IMR-90 (cell line): ENCODE measurements around the gene PSMD14. TPM values are rescaled to one million over a fixed set of nuclear protein-coding genes. Genes with fewer than 3 reads are reported as not detected.

Experiments used
- ATAC-seq: fragments of 200-7000 bp; cut with Tn5 transposase; 2 replicates; pipeline ENCODE4 v1.9.1; 2020; ENCODE audit warnings: low read depth, mild to moderate bottlenecking, moderate library complexity
- BruUV-seq: library from RNA; stranded (reverse); fragments of 400-500 nt; replicated peaks from 2 replicates; lab custom pipeline; 2021; lab: Mats Ljungman, UMichigan
- CTCF ChIA-PET: fragments of 300-600 bp; formaldehyde crosslinking; extraction: SDS; loops from one replicate; lab custom pipeline; 2021; ENCODE audit warnings: antibody characterized with exemption; lab: Yijun Ruan, JAX
- POLR2A ChIA-PET: fragments of 300-600 bp; sonication (Branson Sonifier 250); formaldehyde crosslinking; loops from one replicate; lab custom pipeline; 2022; ENCODE audit warnings: antibody characterized with exemption; ENCODE audit not compliant: unreplicated experiment; lab: Charles Lee
- DNase-seq: peaks from one replicate; pipeline ENCODE4 v3.0.0; 2013
- H2AFZ ChIP-seq: replicated peaks from 2 replicates; pipeline ENCODE3; 2013; ENCODE audit warnings: low read length, mild to moderate bottlenecking; ENCODE audit not compliant: poor library complexity
- H2AK5ac ChIP-seq: 2 replicates; pipeline ENCODE4 v1.6.1; 2013; ENCODE audit warnings: low read depth, low read length, inconsistent platforms
- H2AK9ac ChIP-seq: replicated peaks from 2 replicates; pipeline ENCODE3; 2013; ENCODE audit warnings: mild to moderate bottlenecking, low read depth, low read length, moderate library complexity; ENCODE audit not compliant: poor library complexity
- H2BK120ac ChIP-seq: 2 replicates; pipeline ENCODE4 v1.6.1; 2013; ENCODE audit warnings: low read depth, low read length, inconsistent platforms
- H2BK15ac ChIP-seq: 3 replicates; pipeline ENCODE4 v1.6.1; 2013; ENCODE audit warnings: low read depth, low read length, inconsistent platforms
- H2BK20ac ChIP-seq: 2 replicates; pipeline ENCODE4 v1.6.1; 2013; ENCODE audit warnings: low read depth, mild to moderate bottlenecking, inconsistent platforms, low read length, moderate library complexity
- H2BK5ac ChIP-seq: 2 replicates; pipeline ENCODE4 v1.6.1; 2013; ENCODE audit warnings: mild to moderate bottlenecking, low read depth, low read length, inconsistent platforms; ENCODE audit not compliant: poor library complexity, severe bottlenecking
- H3K14ac ChIP-seq: replicated peaks from 2 replicates; pipeline ENCODE4 v1.6.1; 2013; ENCODE audit warnings: low read depth, low read length, inconsistent platforms
- H3K18ac ChIP-seq: 2 replicates; pipeline ENCODE4 v1.6.1; 2013; ENCODE audit warnings: low read depth, low read length, control low read depth
- H3K23ac ChIP-seq: 2 replicates; pipeline ENCODE4 v1.6.1; 2013; ENCODE audit warnings: low read depth, low read length, inconsistent platforms
- H3K27ac ChIP-seq: 2 replicates; pipeline ENCODE4 v1.5.1; 2013; ENCODE audit warnings: mild to moderate bottlenecking, control low read depth, low read length; ENCODE audit not compliant: insufficient read depth
- H3K27me3 ChIP-seq: 2 replicates; pipeline ENCODE4 v1.6.1; 2013; ENCODE audit warnings: low read length; ENCODE audit not compliant: control insufficient read depth, insufficient read depth
- H3K36me3 ChIP-seq: 2 replicates; pipeline ENCODE4 v1.6.1; 2013; ENCODE audit warnings: low read length, mixed read lengths; ENCODE audit not compliant: control insufficient read depth, insufficient read depth
- H3K4ac ChIP-seq: 2 replicates; pipeline ENCODE4 v1.6.1; 2013; ENCODE audit warnings: low read depth, low read length, inconsistent platforms
- H3K4me1 ChIP-seq: 2 replicates; pipeline ENCODE4 v1.6.1; 2013; ENCODE audit warnings: low read length, mixed read lengths; ENCODE audit not compliant: control insufficient read depth, insufficient read depth
- H3K4me2 ChIP-seq: 2 replicates; pipeline ENCODE4 v1.6.1; 2013; ENCODE audit warnings: low read depth, mild to moderate bottlenecking, control low read depth, low read length, moderate library complexity
- H3K4me3 ChIP-seq: 2 replicates; pipeline ENCODE4 v1.5.1; 2013; ENCODE audit warnings: low read depth, mild to moderate bottlenecking, control low read depth, low read length, moderate library complexity; ENCODE audit not compliant: insufficient read depth
- H3K56ac ChIP-seq: 2 replicates; pipeline ENCODE4 v1.6.1; 2013; ENCODE audit warnings: low read length, inconsistent platforms; ENCODE audit not compliant: insufficient read depth; ENCODE audit errors: extremely low read depth
- H3K79me1 ChIP-seq, 2 experiments: 2 replicates each; pipeline ENCODE4 v1.6.1; 2013; ENCODE audit warnings: low read length in 2 of 2, inconsistent platforms in 1 of 2, low read depth in 1 of 2
- H3K9ac ChIP-seq: 2 replicates; pipeline ENCODE4 v1.6.1; 2013; ENCODE audit warnings: low read depth, low read length, control low read depth
- H3K9me1 ChIP-seq: 2 replicates; pipeline ENCODE4 v1.6.1; 2013; ENCODE audit warnings: low read length, inconsistent platforms; ENCODE audit not compliant: insufficient read depth
- H3K9me3 ChIP-seq: 2 replicates; pipeline ENCODE4 v1.6.1; 2013; ENCODE audit warnings: low read length; ENCODE audit not compliant: control insufficient read depth, insufficient read depth
- H4K20me1 ChIP-seq: 2 replicates; pipeline ENCODE4 v1.6.1; 2013; ENCODE audit warnings: low read length, inconsistent platforms; ENCODE audit not compliant: insufficient read depth
- H4K5ac ChIP-seq: 2 replicates; pipeline ENCODE4 v1.6.1; 2013; ENCODE audit warnings: mild to moderate bottlenecking, low read depth, low read length, control low read depth
- H4K8ac ChIP-seq, 2 experiments: 2 replicates each; pipeline ENCODE4 v1.6.1; 2013; ENCODE audit warnings: low read depth in 2 of 2, low read length in 2 of 2, control low read depth in 1 of 2, inconsistent platforms in 1 of 2
- H4K91ac ChIP-seq: 2 replicates; pipeline ENCODE4 v1.6.1; 2013; ENCODE audit warnings: low read depth, low read length, inconsistent platforms; ENCODE audit not compliant: insufficient read depth
- BHLHE40 ChIP-seq: fragments of 150-350 bp; IDR thresholded peaks from 2 replicates; pipeline ENCODE4 v1.6.1; 2016; ENCODE audit warnings: mild to moderate bottlenecking, low read depth, low read length
- CHD1 ChIP-seq: IDR thresholded peaks from 2 replicates; pipeline ENCODE4 v1.6.1; 2012; ENCODE audit warnings: low read depth, low read length, improper control_type of control experiment
- FOS ChIP-seq: fragments of 150-350 bp; IDR thresholded peaks from 2 replicates; pipeline ENCODE4 v1.6.1; 2016; ENCODE audit warnings: low read depth, low read length
- MAZ ChIP-seq: IDR thresholded peaks from 2 replicates; pipeline ENCODE4 v1.6.1; 2012; ENCODE audit warnings: low read depth, mild to moderate bottlenecking, low read length, improper control_type of control experiment, moderate library complexity, borderline replicate concordance
- MXI1 ChIP-seq: IDR thresholded peaks from 2 replicates; pipeline ENCODE4 v1.6.1; 2012; ENCODE audit warnings: low read depth, mild to moderate bottlenecking, low read length, moderate library complexity, borderline replicate concordance
- NFE2L2 ChIP-seq: fragments of 150-350 bp; IDR thresholded peaks from 2 replicates; pipeline ENCODE4 v1.6.1; 2016; ENCODE audit warnings: low read depth, mild to moderate bottlenecking, low read length
- RCOR1 ChIP-seq: IDR thresholded peaks from 2 replicates; pipeline ENCODE4 v1.6.1; 2012; ENCODE audit warnings: mild to moderate bottlenecking, low read length, improper control_type of control experiment; ENCODE audit not compliant: insufficient replicate concordance
- SMC3 ChIP-seq: fragments of 150-350 bp; IDR thresholded peaks from 2 replicates; pipeline ENCODE4 v1.6.1; 2016; ENCODE audit warnings: low read depth, mild to moderate bottlenecking, antibody characterized with exemption, low read length, moderate library complexity
- WGBS, 2 experiments: methylation state at CpG; one replicate each; pipeline versions ENCODE4 v1.1.5 to v1.1.7; 2013; ENCODE audit warnings: missing lambda C conversion rate in 2 of 2; ENCODE audit not compliant: insufficient read length in 1 of 2; ENCODE audit errors: extremely low coverage in 2 of 2; 5-methylcytosine and 5-hydroxymethylcytosine counted together
- dilution Hi-C: fragments of 300-500 bp; cut with HindIII; formaldehyde crosslinking; loops from one replicate; pipeline ENCODE4 v1.14.3; 2018; ENCODE audit warnings: low sequenced_read_pairs; ENCODE audit not compliant: unreplicated experiment
- in situ Hi-C: fragments of 300-500 bp; cut with MboI; formaldehyde crosslinking; loops from 3 replicates; pipeline ENCODE4 v1.14.3; 2019; ENCODE audit warnings: low sequenced_read_pairs, inconsistent platforms, mixed read lengths
- intact Hi-C: fragments of 100-400 bp; cut with micrococcal nuclease; formaldehyde crosslinking; loops from 2 replicates; pipeline ENCODE4 v1.10.0; 2022
- polyA plus RNA-seq, 3 experiments: library from polyadenylated mRNA; depleted of rRNA; stranded (reverse); fragments of >200 nt; gene quantifications; 2 replicates each; pipeline ENCODE4 v1.2.3, GENCODE V29; 2012; ENCODE audit warnings: low replicate concordance in 1 of 3
- total RNA-seq: library from RNA; depleted of rRNA; stranded (reverse); fragments of >200 nt; gene quantifications from 2 replicates; pipeline ENCODE4 v1.2.3, GENCODE V29; 2012

PSMD14 gene
- total and polyA plus RNA-seq, 2 of the 4 experiments (the other 2 are of a cell fraction), result 59.3 to 110 TPM

DNA sequence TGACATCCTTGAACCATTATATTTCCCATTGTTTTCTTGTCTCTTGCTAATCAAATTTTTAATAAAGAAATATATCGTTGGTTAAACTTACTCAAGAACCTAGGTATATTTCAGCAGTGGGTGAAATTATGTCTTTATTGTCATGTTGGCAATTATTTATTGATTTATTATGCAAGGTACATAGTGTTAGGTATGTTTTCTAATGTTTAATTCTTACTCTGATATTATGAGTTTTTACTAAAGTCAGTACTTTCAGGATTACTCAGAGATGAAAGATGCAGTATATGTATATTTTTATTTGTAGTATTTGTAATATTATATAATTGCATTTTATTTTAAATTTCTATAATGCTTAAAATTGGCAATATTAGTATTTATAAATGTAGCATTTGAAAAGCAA lies 46.9 kb downstream of the PSMD14 start:
- Histone ChIP-seq H4K20me1 (peaks cover 11% of the 10 kb centered on the region; the same call in 1 of the 2 replicates), H2AK5ac (no peak overlapping the region), H2AFZ (no peak overlapping the region), H3K18ac (no peak overlapping the region), H3K23ac (no peak overlapping the region), H3K9me3 (no peaks in the 10 kb centered on the region), H3K56ac (no peak overlapping the region), H4K91ac (no peak overlapping the region), H3K79me1 (peaks cover 23 to 57% of the 10 kb centered on the region in 2 experiments), H4K8ac (no peak overlapping the region), H3K4me1 (peaks cover 6% of the 10 kb centered on the region), H2BK5ac (no peak overlapping the region), H3K27me3 (no peaks in the 10 kb centered on the region), H2BK20ac (no peak overlapping the region), H3K9ac (no peak overlapping the region), H3K14ac (no peak overlapping the region), H4K5ac (no peak overlapping the region), H3K4me3 (no peak overlapping the region), H3K9me1 (peaks cover 10% of the 10 kb centered on the region; the same call in 1 of the 2 replicates), H2BK15ac (no peak overlapping the region), H2BK120ac (no peak overlapping the region), H3K27ac (no peak overlapping the region), H3K36me3 (no peaks in the 10 kb centered on the region), H2AK9ac (no peak overlapping the region), H3K4ac (no peak overlapping the region), H3K4me2 (no peak overlapping the region)
- in situ Hi-C loops (no loop called here), intact Hi-C loops (no loop called here), dilution Hi-C loops (no loop called here)
- CTCF ChIA-PET, result no interaction called here
- ATAC-seq (no peak), DNase-seq (no peak)
- TF ChIP-seq CHD1 (no peak), RCOR1 (no peak), NFE2L2 (no peak), BHLHE40 (no peak), MAZ (no peak), FOS (no peak), MXI1 (no peak), SMC3 (no peak)
- no TSS peak for BruUV-seq
- POLR2A ChIA-PET, result no interaction called here
- WGBS, 2 experiments, result no CpG with 5 or more reads among the region's 1 CpG
